Hepatic stellate cell (primary cell): ENCODE measurements around the gene USF2.

Source experiments
- DNase-seq: peaks from one replicate; pipeline ENCODE4 v3.0.0; 2011; ENCODE audit warnings: low spot score

Gene USF2

GRCh38 chr19:35265126-35265899 is 3.4 kb upstream of the USF2 start:
- DNase-seq = no peak

- no peak for DNase-seq
These were observed 2.8 kb upstream of the USF2 start for GRCh38 chr19:35265900-35266519.

GRCh38 chr19:35266520-35267352 is 2.0 kb upstream of the USF2 start:
- DNase-seq = peak; percentile 52

- no peak for DNase-seq
These were observed 1.4 kb upstream of the USF2 start for GRCh38 chr19:35267353-35267817.

GRCh38 chr19:35267818-35268535 is 785 bp upstream of the USF2 start:
- DNase-seq = peak; percentile 99

- peak; percentile 81 for DNase-seq
These were observed 816 bp downstream of the USF2 start for GRCh38 chr19:35269438-35270117.

GRCh38 chr19:35270381-35270811 is 1.6 kb downstream of the USF2 start:
- DNase-seq = no peak

- no peak for DNase-seq
These were observed 2.8 kb downstream of the USF2 start for GRCh38 chr19:35271546-35271945.

GRCh38 chr19:35272122-35272719 is 3.5 kb downstream of the USF2 start:
- no peak for DNase-seq

GRCh38 chr19:35272954-35273649 is 4.3 kb downstream of the USF2 start:
- no peak for DNase-seq

GRCh38 chr19:35273686-35274259 is 5.0 kb downstream of the USF2 start:
- no peak for DNase-seq

GRCh38 chr19:35274323-35274722 is 5.6 kb downstream of the USF2 start:
- no peak for DNase-seq

- no peak for DNase-seq
These were observed 8.0 kb downstream of the USF2 start for GRCh38 chr19:35276706-35277281.

GRCh38 chr19:35278578-35279284 is 10.0 kb downstream of the USF2 start:
- no peak for DNase-seq

GRCh38 chr19:35279374-35279773 is 10.6 kb downstream of the USF2 start:
- DNase-seq = no peak

GRCh38 chr19:35279985-35280821 is 11.4 kb downstream of the USF2 start:
- DNase-seq = no peak

GRCh38 chr19:35281303-35281702 is 12.5 kb downstream of the USF2 start:
- DNase-seq = no peak
